ENCODE data around the gene PHLDA2. TPM values are rescaled to one million over a fixed set of nuclear protein-coding genes. Genes with fewer than 3 reads are reported as not detected.

PHLDA2 gene
- total and polyA plus RNA-seq, 2 donors (not counting 1 experiment from before 2014, with no cell fraction given): 1.4 TPM; not detected in 1

- no peaks in the 10 kb centered on the region for H3K9me3 ChIP-seq (ENCODE audit: control extremely low read depth in 1 of 3, control insufficient read depth in 2 of 3, insufficient read depth in 1 of 3, low read length in 2 of 3)
- DNase-seq (no peak), ATAC-seq (ENCODE audit: low read depth) (no peak)
- H3K4me3 ChIP-seq (ENCODE audit: control extremely low read depth in 1 of 5, extremely low read depth in 1 of 5, insufficient read depth in 1 of 5, low read depth in 2 of 5, low read length in 4 of 5): no peak overlapping the region
- no peak overlapping the region for H3K4me2 ChIP-seq (replicated peaks; ENCODE audit: low read depth, low read length, poor library complexity, severe bottlenecking)
- peaks cover 79% of the 10 kb centered on the region for H3K79me2 ChIP-seq (ENCODE audit: control insufficient read depth, insufficient read depth, low read length)
- peaks cover 5% of the 10 kb centered on the region for H3K4me1 Mint-ChIP-seq
- peaks cover 3 to 73% of the 10 kb centered on the region in 2 experiments for H3K36me3 ChIP-seq (replicated peaks in 1 of 2; ENCODE audit: control extremely low read depth in 1 of 2, control insufficient read depth in 1 of 2, extremely low read depth in 1 of 2, insufficient read depth in 2 of 2, low read length in 1 of 2)
- WGBS (ENCODE audit: insufficient coverage): 81% methylated on average over 6 of the region's 6 CpGs
- ChIA-PET CTCF (interaction anchor here (0.6 to 4.0 kb wide), 7 partner anchors 13 to 114 kb away, joined by 3 to 69 read pairs (median 3); no protein-coding TSS in a partner anchor), POLR2A (no interaction called here)
- no peak overlapping the region for H3K9ac ChIP-seq (ENCODE audit: low read length)
- TF ChIP-seq CTCF (IDR thresholded peaks at IDR 0.05) (no peak), EZH2 (IDR thresholded peaks at IDR 0.05; ENCODE audit: borderline replicate concordance, insufficient read depth, low read depth, low read length, poor library complexity, severe bottlenecking) (no peak)
- peak overlapping the region; percentile 33 for H3K27ac Mint-ChIP-seq
- H3K27me3 ChIP-seq (replicated peaks in 1 of 4; ENCODE audit: control extremely low read depth in 1 of 4, control insufficient read depth in 3 of 4, insufficient read depth in 4 of 4, low read length in 3 of 4): no peaks in the 10 kb centered on the region
- H3K4me1 ChIP-seq (ENCODE audit: control insufficient read depth in 2 of 2, insufficient read depth in 2 of 2, low read length in 2 of 2): no peaks in the 10 kb centered on the region
- peaks cover 61% of the 10 kb centered on the region for H4K20me1 ChIP-seq (ENCODE audit: control insufficient read depth, insufficient read depth, low read length, poor library complexity, severe bottlenecking)
- H2AFZ ChIP-seq (ENCODE audit: insufficient read depth, low read depth, low read length, poor library complexity, severe bottlenecking): no peak overlapping the region
- H3K9me3 Mint-ChIP-seq (ENCODE audit: insufficient read depth): no peaks in the 10 kb centered on the region
- no peaks in the 10 kb centered on the region for H3K27me3 Mint-ChIP-seq
- H3K27ac ChIP-seq (ENCODE audit: low read length in 2 of 2): no peak overlapping the region
- no peak overlapping the region for H3K4me3 Mint-ChIP-seq
- intact Hi-C loops (cut with micrococcal nuclease): no loop called here
Measured at GRCh38 chr11:2976294-2977063, 47.3 kb upstream of the PHLDA2 start.

- 100% methylated on average over 2 of the region's 4 CpGs for WGBS (ENCODE audit: insufficient coverage)
- no peak overlapping the region for H3K4me3 Mint-ChIP-seq
- H3K27me3 ChIP-seq (replicated peaks in 1 of 4; ENCODE audit: control extremely low read depth in 1 of 4, control insufficient read depth in 3 of 4, insufficient read depth in 4 of 4, low read length in 3 of 4): no peaks in the 10 kb centered on the region
- DNase-seq (peak; percentile 44), ATAC-seq (ENCODE audit: low read depth) (peak; percentile 49)
- H4K20me1 ChIP-seq (ENCODE audit: control insufficient read depth, insufficient read depth, low read length, poor library complexity, severe bottlenecking): peaks cover 54% of the 10 kb centered on the region
- H3K79me2 ChIP-seq (ENCODE audit: control insufficient read depth, insufficient read depth, low read length): peaks cover 70% of the 10 kb centered on the region
- intact Hi-C loops (cut with micrococcal nuclease): no loop called here
- CTCF ChIA-PET: interaction anchor here (0.6 to 4.0 kb wide), 8 partner anchors 14 to 115 kb away, joined by 3 to 69 read pairs (median 3); no protein-coding TSS in a partner anchor
- no peak overlapping the region for H2AFZ ChIP-seq (ENCODE audit: insufficient read depth, low read depth, low read length, poor library complexity, severe bottlenecking)
- H3K27ac Mint-ChIP-seq: no peak overlapping the region
- H3K27ac ChIP-seq (ENCODE audit: low read length in 2 of 2): no peak overlapping the region
- H3K4me2 ChIP-seq (replicated peaks; ENCODE audit: low read depth, low read length, poor library complexity, severe bottlenecking): no peak overlapping the region
- no peak overlapping the region for H3K4me3 ChIP-seq (ENCODE audit: control extremely low read depth in 1 of 5, extremely low read depth in 1 of 5, insufficient read depth in 1 of 5, low read depth in 2 of 5, low read length in 4 of 5)
- H3K4me1 Mint-ChIP-seq: peaks cover 5% of the 10 kb centered on the region
- H3K36me3 ChIP-seq (replicated peaks in 1 of 2; ENCODE audit: control extremely low read depth in 1 of 2, control insufficient read depth in 1 of 2, extremely low read depth in 1 of 2, insufficient read depth in 2 of 2, low read length in 1 of 2): peaks cover 3 to 82% of the 10 kb centered on the region in 2 experiments
- no peak overlapping the region for H3K9ac ChIP-seq (ENCODE audit: low read length)
- TF ChIP-seq EZH2 (IDR thresholded peaks at IDR 0.05; ENCODE audit: borderline replicate concordance, insufficient read depth, low read depth, low read length, poor library complexity, severe bottlenecking) (no peak), CTCF (IDR thresholded peaks at IDR 0.05) (peak; percentile 52)
- no peaks in the 10 kb centered on the region for H3K4me1 ChIP-seq (ENCODE audit: control insufficient read depth in 2 of 2, insufficient read depth in 2 of 2, low read length in 2 of 2)
- H3K9me3 Mint-ChIP-seq (ENCODE audit: insufficient read depth): no peaks in the 10 kb centered on the region
- H3K9me3 ChIP-seq (ENCODE audit: control extremely low read depth in 1 of 3, control insufficient read depth in 2 of 3, insufficient read depth in 1 of 3, low read length in 2 of 3): no peaks in the 10 kb centered on the region
- no peaks in the 10 kb centered on the region for H3K27me3 Mint-ChIP-seq
- POLR2A ChIA-PET: no interaction called here
Measured at GRCh38 chr11:2975594-2975993, 46.4 kb upstream of the PHLDA2 start.

Data from B cell (primary cell).